Measurements from ENCODE around the gene MFSD11. TPM values are rescaled to one million over a fixed set of nuclear protein-coding genes. Genes with fewer than 3 reads are reported as not detected.

The MFSD11 gene
- total and polyA plus RNA-seq, 2 donors (not counting 3 experiments of a cell fraction or from before 2014, with no cell fraction given): 23.5 to 35.2 TPM

DNA sequence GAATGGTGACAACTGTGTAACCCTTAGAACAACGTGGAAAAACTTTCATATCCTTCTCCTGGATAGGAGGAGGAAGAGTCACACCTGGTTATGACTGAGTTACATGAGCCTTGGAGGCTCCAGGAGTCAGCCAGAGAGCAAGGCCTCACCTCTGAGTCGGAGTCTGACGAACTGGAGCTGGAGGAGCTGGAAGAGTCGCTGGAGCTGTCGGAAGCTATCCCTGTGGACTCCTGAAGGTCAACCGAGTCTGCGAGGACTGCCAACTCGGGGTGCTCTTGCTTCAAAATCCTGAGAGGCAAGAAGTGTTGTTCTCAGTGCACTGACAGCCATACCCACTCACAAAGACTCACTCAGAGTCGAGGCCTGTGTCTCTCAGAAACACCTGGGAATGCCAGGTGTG lies 17.7 kb upstream of the MFSD11 start:
- Histone ChIP-seq H3K27ac (ENCODE audit: insufficient read depth, low read depth, low read length) (no peak overlapping the region), H3K4me1 (ENCODE audit: control insufficient read depth, extremely low read depth, insufficient read depth, low read length) (peaks cover 11% of the 10 kb centered on the region), H3K4me3 (replicated peaks in 1 of 3; ENCODE audit: insufficient read depth in 1 of 3, low read depth in 1 of 3, low read length in 3 of 3) (no peak overlapping the region), H3K4me2 (ENCODE audit: insufficient read depth, low read length) (no peak overlapping the region), H4K20me1 (replicated peaks; ENCODE audit: control insufficient read depth, extremely low read depth, insufficient read depth, low read length) (no peaks in the 10 kb centered on the region), H3K9me1 (replicated peaks; ENCODE audit: control insufficient read depth, extremely low read depth, insufficient read depth, low read length) (no peaks in the 10 kb centered on the region), H2AFZ (ENCODE audit: low read depth, low read length) (no peak overlapping the region), H3K36me3 (ENCODE audit: control insufficient read depth in 2 of 2, extremely low read depth in 1 of 2, insufficient read depth in 2 of 2, low read length in 2 of 2) (peaks cover 24 to 42% of the 10 kb centered on the region in 2 experiments), H3K9ac (replicated peaks; ENCODE audit: extremely low read depth, insufficient read depth, low read length) (no peak overlapping the region), H3K9me3 (replicated peaks; ENCODE audit: control insufficient read depth, insufficient read depth, low read length) (no peaks in the 10 kb centered on the region), H3K79me2 (ENCODE audit: control insufficient read depth, insufficient read depth, low read length) (peaks cover 32% of the 10 kb centered on the region), H3K27me3 (ENCODE audit: control insufficient read depth in 2 of 2, insufficient read depth in 2 of 2, low read length in 2 of 2) (no peaks in the 10 kb centered on the region)
- CTCF ChIA-PET: interaction anchor here (1.6 kb wide), 1 partner anchor 39 kb away, joined by 4 read pairs; no protein-coding TSS in a partner anchor
- FAIRE-seq: no peak
- POLR2A ChIA-PET: no interaction called here
- dilution Hi-C loops (cut with MboI; ENCODE audit: extremely low pct_ligation_motif_present, low sequenced_read_pairs): no loop called here
- intact Hi-C loops (cut with micrococcal nuclease): no loop called here
- no peak for DNase-seq (ENCODE audit: low read depth, low spot score)
- BruUV-seq (replicated peaks): no TSS peak
- no peak for TF ChIP-seq POLR2AphosphoS5 (IDR thresholded peaks at IDR 0.05; ENCODE audit: insufficient read depth, low read depth, low read length)
- no peak for TF ChIP-seq JUN (IDR thresholded peaks at IDR 0.05; ENCODE audit: borderline replicate concordance, insufficient read depth, insufficient read length, low read depth)
- TF ChIP-seq, protein P1, sequence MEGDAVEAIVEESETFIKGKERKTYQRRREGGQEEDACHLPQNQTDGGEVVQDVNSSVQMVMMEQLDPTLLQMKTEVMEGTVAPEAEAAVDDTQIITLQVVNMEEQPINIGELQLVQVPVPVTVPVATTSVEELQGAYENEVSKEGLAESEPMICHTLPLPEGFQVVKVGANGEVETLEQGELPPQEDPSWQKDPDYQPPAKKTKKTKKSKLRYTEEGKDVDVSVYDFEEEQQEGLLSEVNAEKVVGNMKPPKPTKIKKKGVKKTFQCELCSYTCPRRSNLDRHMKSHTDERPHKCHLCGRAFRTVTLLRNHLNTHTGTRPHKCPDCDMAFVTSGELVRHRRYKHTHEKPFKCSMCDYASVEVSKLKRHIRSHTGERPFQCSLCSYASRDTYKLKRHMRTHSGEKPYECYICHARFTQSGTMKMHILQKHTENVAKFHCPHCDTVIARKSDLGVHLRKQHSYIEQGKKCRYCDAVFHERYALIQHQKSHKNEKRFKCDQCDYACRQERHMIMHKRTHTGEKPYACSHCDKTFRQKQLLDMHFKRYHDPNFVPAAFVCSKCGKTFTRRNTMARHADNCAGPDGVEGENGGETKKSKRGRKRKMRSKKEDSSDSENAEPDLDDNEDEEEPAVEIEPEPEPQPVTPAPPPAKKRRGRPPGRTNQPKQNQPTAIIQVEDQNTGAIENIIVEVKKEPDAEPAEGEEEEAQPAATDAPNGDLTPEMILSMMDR (IDR thresholded peaks at IDR 0.05; ENCODE audit: extremely low read depth in 1 of 2, insufficient read depth in 1 of 2, low read depth in 1 of 2, low read length in 2 of 2): no peak
- no peak for TF ChIP-seq POLR2A (IDR thresholded peaks at IDR 0.05; ENCODE audit: low read depth, low read length)
- TF ChIP-seq MYC (IDR thresholded peaks at IDR 0.05; ENCODE audit: low read depth, low read length): no peak

DNA sequence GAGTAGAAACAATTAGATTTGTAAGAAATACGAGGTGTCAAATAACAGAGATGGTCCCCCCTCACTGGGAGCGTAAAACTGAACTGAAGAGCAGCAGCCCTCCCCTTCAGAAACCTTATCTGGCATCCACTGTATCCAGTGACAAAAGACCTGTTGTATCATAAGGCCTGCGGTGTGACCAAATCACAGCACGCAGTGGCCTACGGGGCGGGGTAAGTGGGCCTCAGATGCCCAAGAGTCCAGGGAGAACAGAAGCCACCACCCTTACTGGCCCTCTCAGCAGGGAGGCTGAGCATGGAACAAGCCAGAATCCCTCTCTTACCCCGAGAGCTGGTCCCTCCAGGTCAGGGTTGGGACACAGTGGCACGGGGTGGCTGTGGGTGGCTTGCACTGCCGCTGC lies 17.0 kb upstream of the MFSD11 start:
- H3K4me2 ChIP-seq (ENCODE audit: insufficient read depth, low read length): no peak overlapping the region
- intact Hi-C loops (cut with micrococcal nuclease) (no loop called here), dilution Hi-C loops (cut with MboI; ENCODE audit: extremely low pct_ligation_motif_present, low sequenced_read_pairs) (no loop called here)
- peaks cover 40% of the 10 kb centered on the region for H3K79me2 ChIP-seq (ENCODE audit: control insufficient read depth, insufficient read depth, low read length)
- FAIRE-seq (no peak), DNase-seq (ENCODE audit: low read depth, low spot score) (no peak)
- H3K9me1 ChIP-seq (replicated peaks; ENCODE audit: control insufficient read depth, extremely low read depth, insufficient read depth, low read length): no peaks in the 10 kb centered on the region
- ChIA-PET POLR2A (no interaction called here), CTCF (interaction anchor here (1.6 kb wide), 1 partner anchor 39 kb away, joined by 4 read pairs; no protein-coding TSS in a partner anchor)
- no peak overlapping the region for H3K9ac ChIP-seq (replicated peaks; ENCODE audit: extremely low read depth, insufficient read depth, low read length)
- H3K4me1 ChIP-seq (ENCODE audit: control insufficient read depth, extremely low read depth, insufficient read depth, low read length): peaks cover 15% of the 10 kb centered on the region
- no peak overlapping the region for H3K4me3 ChIP-seq (replicated peaks in 1 of 3; ENCODE audit: insufficient read depth in 1 of 3, low read depth in 1 of 3, low read length in 3 of 3)
- peaks cover 24 to 36% of the 10 kb centered on the region in 2 experiments for H3K36me3 ChIP-seq (ENCODE audit: control insufficient read depth in 2 of 2, extremely low read depth in 1 of 2, insufficient read depth in 2 of 2, low read length in 2 of 2)
- no TSS peak for BruUV-seq (replicated peaks)
- H3K27me3 ChIP-seq (ENCODE audit: control insufficient read depth in 2 of 2, insufficient read depth in 2 of 2, low read length in 2 of 2): no peaks in the 10 kb centered on the region
- no peaks in the 10 kb centered on the region for H4K20me1 ChIP-seq (replicated peaks; ENCODE audit: control insufficient read depth, extremely low read depth, insufficient read depth, low read length)
- TF ChIP-seq POLR2A (IDR thresholded peaks at IDR 0.05; ENCODE audit: low read depth, low read length): no peak
- TF ChIP-seq, protein P2, sequence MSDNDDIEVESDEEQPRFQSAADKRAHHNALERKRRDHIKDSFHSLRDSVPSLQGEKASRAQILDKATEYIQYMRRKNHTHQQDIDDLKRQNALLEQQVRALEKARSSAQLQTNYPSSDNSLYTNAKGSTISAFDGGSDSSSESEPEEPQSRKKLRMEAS (IDR thresholded peaks at IDR 0.05; ENCODE audit: insufficient read depth, insufficient read length): no peak
- no peak for TF ChIP-seq JUN (IDR thresholded peaks at IDR 0.05; ENCODE audit: borderline replicate concordance, insufficient read depth, insufficient read length, low read depth)
- no peak for TF ChIP-seq POLR2AphosphoS5 (IDR thresholded peaks at IDR 0.05; ENCODE audit: insufficient read depth, low read depth, low read length)
- TF ChIP-seq EZH2 (IDR thresholded peaks at IDR 0.05; ENCODE audit: borderline replicate concordance, low read depth, low read length, severe bottlenecking): no peak
- TF ChIP-seq, protein P1 (IDR thresholded peaks at IDR 0.05; ENCODE audit: extremely low read depth in 1 of 2, insufficient read depth in 1 of 2, low read depth in 1 of 2, low read length in 2 of 2): no peak
- no peak for TF ChIP-seq MYC (IDR thresholded peaks at IDR 0.05; ENCODE audit: low read depth, low read length)
- no peak for TF ChIP-seq FOS (IDR thresholded peaks at IDR 0.05; ENCODE audit: borderline replicate concordance, insufficient read depth, low read length)
- no peak for TF ChIP-seq GATA2 (IDR thresholded peaks at IDR 0.05; ENCODE audit: insufficient read depth, insufficient read length, low read depth, low read length)
- no peaks in the 10 kb centered on the region for H3K9me3 ChIP-seq (replicated peaks; ENCODE audit: control insufficient read depth, insufficient read depth, low read length)
- no peak overlapping the region for H2AFZ ChIP-seq (ENCODE audit: low read depth, low read length)
- H3K27ac ChIP-seq (ENCODE audit: insufficient read depth, low read depth, low read length): no peak overlapping the region
